HEK293 (cell line): Measurements from ENCODE around the gene STEAP3.

Source experiments
- GFI1B ChIP-seq: fragments of 450-650 bp; formaldehyde crosslinking; IDR thresholded peaks from 2 replicates; pipeline ENCODE4 v1.5.1; 2016; ENCODE audit warnings: missing biosample characterization, missing genetic modification characterization
- GLIS1 ChIP-seq: fragments of 450-650 bp; formaldehyde crosslinking; IDR thresholded peaks from 2 replicates; pipeline ENCODE4 v1.5.1; 2016; ENCODE audit warnings: missing biosample characterization, missing genetic modification characterization
- HOXC10 ChIP-seq: sonication (generic); formaldehyde crosslinking; IDR thresholded peaks from 2 replicates; pipeline ENCODE4 v1.8.1; 2023; ENCODE audit warnings: mild to moderate bottlenecking, missing genetic modification reagents
- KLF1 ChIP-seq: fragments of 450-650 bp; formaldehyde crosslinking; IDR thresholded peaks from 2 replicates; pipeline ENCODE4 v1.5.1; 2016; ENCODE audit warnings: missing biosample characterization, missing genetic modification characterization
- KLF7 ChIP-seq: fragments of 450-650 bp; formaldehyde crosslinking; IDR thresholded peaks from 2 replicates; pipeline ENCODE4 v1.5.1; 2016; ENCODE audit warnings: missing biosample characterization, missing genetic modification characterization, borderline replicate concordance
- KLF8 ChIP-seq: fragments of 450-650 bp; formaldehyde crosslinking; IDR thresholded peaks from 2 replicates; pipeline ENCODE4 v1.5.1; 2016; ENCODE audit warnings: missing biosample characterization, missing genetic modification characterization
- REST ChIP-seq: fragments of 450-650 bp; formaldehyde crosslinking; IDR thresholded peaks from 2 replicates; pipeline ENCODE4 v1.5.1; 2016; ENCODE audit warnings: missing biosample characterization, missing genetic modification characterization
- YY1 ChIP-seq: fragments of 450-650 bp; formaldehyde crosslinking; IDR thresholded peaks from 2 replicates; pipeline ENCODE4 v1.5.1; 2018; ENCODE audit warnings: missing biosample characterization, missing genetic modification characterization
- ZIC2 ChIP-seq: fragments of 450-650 bp; formaldehyde crosslinking; IDR thresholded peaks from 2 replicates; pipeline ENCODE4 v1.5.1; 2016; ENCODE audit warnings: missing biosample characterization, missing genetic modification characterization
- ZNF138 ChIP-seq: fragments of 450-650 bp; formaldehyde crosslinking; IDR thresholded peaks from 2 replicates; pipeline ENCODE4 v1.5.1; 2016; ENCODE audit warnings: missing biosample characterization, missing genetic modification characterization, borderline replicate concordance
- ZNF175 ChIP-seq: fragments of 450-650 bp; formaldehyde crosslinking; IDR thresholded peaks from 2 replicates; pipeline ENCODE4 v1.5.1; 2016; ENCODE audit warnings: missing biosample characterization, missing genetic modification characterization
- ZNF23 ChIP-seq: fragments of 450-650 bp; formaldehyde crosslinking; IDR thresholded peaks from 2 replicates; pipeline ENCODE4 v1.5.1; 2016; ENCODE audit warnings: missing biosample characterization, missing genetic modification characterization, borderline replicate concordance
- ZNF335 ChIP-seq: fragments of 450-650 bp; formaldehyde crosslinking; conservative IDR thresholded peaks from 2 replicates; pipeline ENCODE4 v1.5.1; 2016; ENCODE audit warnings: missing biosample characterization, missing genetic modification characterization
- ZNF488 ChIP-seq: fragments of 450-650 bp; formaldehyde crosslinking; IDR thresholded peaks from 2 replicates; pipeline ENCODE4 v1.5.1; 2016; ENCODE audit warnings: missing biosample characterization, missing genetic modification characterization
- ZNF510 ChIP-seq: fragments of 450-650 bp; formaldehyde crosslinking; IDR thresholded peaks from 2 replicates; pipeline ENCODE4 v1.5.1; 2018; ENCODE audit warnings: mild to moderate bottlenecking, missing genetic modification characterization, missing biosample characterization; ENCODE audit not compliant: insufficient replicate concordance
- ZNF548 ChIP-seq: fragments of 450-650 bp; formaldehyde crosslinking; IDR thresholded peaks from 2 replicates; pipeline ENCODE4 v1.5.1; 2016; ENCODE audit warnings: missing biosample characterization, missing genetic modification characterization
- ZNF558 ChIP-seq: fragments of 450-650 bp; formaldehyde crosslinking; IDR thresholded peaks from 2 replicates; pipeline ENCODE4 v1.5.1; 2016; ENCODE audit warnings: missing biosample characterization, missing genetic modification characterization
- ZNF585B ChIP-seq: fragments of 450-650 bp; formaldehyde crosslinking; IDR thresholded peaks from 2 replicates; pipeline ENCODE4 v1.5.1; 2016; ENCODE audit warnings: missing biosample characterization, missing genetic modification characterization
- ZNF610 ChIP-seq: fragments of 450-650 bp; formaldehyde crosslinking; IDR thresholded peaks from 2 replicates; pipeline ENCODE4 v1.5.1; 2016; ENCODE audit warnings: missing biosample characterization, missing genetic modification characterization, borderline replicate concordance
- ZNF623 ChIP-seq: fragments of 450-650 bp; formaldehyde crosslinking; IDR thresholded peaks from 2 replicates; pipeline ENCODE4 v1.5.1; 2016; ENCODE audit warnings: missing biosample characterization, missing genetic modification characterization
- ZNF654 ChIP-seq: fragments of 450-650 bp; formaldehyde crosslinking; IDR thresholded peaks from 2 replicates; pipeline ENCODE4 v1.5.1; 2016; ENCODE audit warnings: low read depth, missing biosample characterization, missing genetic modification characterization
- ZNF658 ChIP-seq: fragments of 450-650 bp; formaldehyde crosslinking; IDR thresholded peaks from 2 replicates; pipeline ENCODE4; 2016; ENCODE audit warnings: missing biosample characterization, missing genetic modification characterization
- ZNF701 ChIP-seq: fragments of 450-650 bp; formaldehyde crosslinking; IDR thresholded peaks from 2 replicates; pipeline ENCODE4 v1.5.1; 2016; ENCODE audit warnings: missing biosample characterization, missing genetic modification characterization
- ZNF791 ChIP-seq: fragments of 450-650 bp; formaldehyde crosslinking; IDR thresholded peaks from 2 replicates; pipeline ENCODE4 v1.5.1; 2016; ENCODE audit warnings: missing biosample characterization, missing genetic modification characterization
- TF ChIP-seq, protein P1 (sequence below): fragments of 450-650 bp; formaldehyde crosslinking; IDR thresholded peaks from 2 replicates; pipeline ENCODE4 v1.5.1; 2016; ENCODE audit warnings: missing biosample characterization, missing genetic modification characterization, borderline replicate concordance
- TF ChIP-seq, protein P2 (sequence below): fragments of 450-650 bp; formaldehyde crosslinking; IDR thresholded peaks from 2 replicates; pipeline ENCODE4 v1.5.1; 2017; ENCODE audit warnings: missing biosample characterization, missing genetic modification characterization
- TF ChIP-seq, protein P3 (sequence below): fragments of 450-650 bp; formaldehyde crosslinking; IDR thresholded peaks from 2 replicates; pipeline ENCODE4 v1.5.1; 2016; ENCODE audit warnings: missing biosample characterization, missing genetic modification characterization

The STEAP3 gene

DNA sequence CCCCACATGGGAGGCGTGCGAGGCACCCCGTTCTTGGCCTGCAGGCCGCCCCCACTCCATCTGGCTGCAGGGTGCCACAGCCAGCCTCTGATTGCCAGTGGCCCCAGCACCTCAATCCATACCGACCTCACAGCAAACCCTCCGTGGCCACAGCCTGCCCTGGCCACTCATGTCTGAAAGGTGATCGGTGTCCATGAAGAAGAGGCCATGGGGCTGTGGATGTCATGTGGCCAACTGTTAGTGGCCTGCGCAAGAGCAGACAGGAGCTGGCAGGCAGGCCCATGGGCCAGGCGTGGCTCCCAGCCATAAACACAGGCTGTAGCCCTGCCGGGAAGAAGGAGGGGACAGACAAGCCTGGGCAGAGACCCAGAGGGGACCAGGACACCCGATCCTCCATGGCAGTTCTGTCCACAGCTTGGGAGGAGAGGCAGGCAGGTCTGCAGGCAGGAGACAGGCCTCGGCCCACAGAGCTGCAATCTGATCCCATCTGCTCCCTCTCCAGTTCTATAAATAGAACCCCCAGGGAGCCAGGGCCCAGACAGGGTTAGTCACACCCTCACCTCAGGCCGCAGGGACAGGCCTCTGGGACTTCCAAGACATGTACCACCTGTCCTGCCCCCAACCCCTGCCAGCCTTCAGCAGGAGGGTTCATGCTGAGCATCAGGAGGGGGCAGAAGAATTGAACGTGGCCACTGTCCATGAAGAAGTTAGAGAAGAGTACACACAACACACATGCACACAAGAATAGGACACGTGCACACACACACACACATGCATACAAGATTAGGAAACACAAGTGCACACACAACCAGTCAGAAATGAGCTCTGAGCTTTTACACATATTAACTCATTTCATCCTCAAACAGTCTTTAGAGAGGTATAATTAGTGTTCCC, 16.9 kb downstream of the STEAP3 start (continued):
- TF ChIP-seq KLF8 (no peak), ZNF791 (no peak), ZNF138 (no peak), ZNF175 (no peak), ZNF510 (tag by site-specific recombination) (no peak), ZNF558 (tag by site-specific recombination) (no peak), ZNF585B (tag by site-specific recombination) (no peak), ZNF488 (no peak), ZNF658 (no peak), ZNF23 (no peak), GFI1B (tag by site-specific recombination) (no peak), ZNF610 (tag by site-specific recombination) (no peak), ZNF548 (tag by site-specific recombination) (no peak), YY1 (tag by site-specific recombination) (no peak), HOXC10 (CRISPR knock-in tag) (no peak), GLIS1 (tag by site-specific recombination) (peak; percentile 88), ZNF701 (no peak), ZNF335 (tag by site-specific recombination) (0 out of 2 replicates have a peak, but pooled peaks have one; percentile 19), ZNF623 (no peak), KLF7 (tag by site-specific recombination) (no peak), REST (tag by site-specific recombination) (no peak), ZIC2 (tag by site-specific recombination) (peak; percentile 94), ZNF654 (tag by site-specific recombination) (no peak), KLF1 (tag by site-specific recombination) (0 out of 2 replicates have a peak, but pooled peaks have one; percentile 10)
- TF ChIP-seq, protein P1, sequence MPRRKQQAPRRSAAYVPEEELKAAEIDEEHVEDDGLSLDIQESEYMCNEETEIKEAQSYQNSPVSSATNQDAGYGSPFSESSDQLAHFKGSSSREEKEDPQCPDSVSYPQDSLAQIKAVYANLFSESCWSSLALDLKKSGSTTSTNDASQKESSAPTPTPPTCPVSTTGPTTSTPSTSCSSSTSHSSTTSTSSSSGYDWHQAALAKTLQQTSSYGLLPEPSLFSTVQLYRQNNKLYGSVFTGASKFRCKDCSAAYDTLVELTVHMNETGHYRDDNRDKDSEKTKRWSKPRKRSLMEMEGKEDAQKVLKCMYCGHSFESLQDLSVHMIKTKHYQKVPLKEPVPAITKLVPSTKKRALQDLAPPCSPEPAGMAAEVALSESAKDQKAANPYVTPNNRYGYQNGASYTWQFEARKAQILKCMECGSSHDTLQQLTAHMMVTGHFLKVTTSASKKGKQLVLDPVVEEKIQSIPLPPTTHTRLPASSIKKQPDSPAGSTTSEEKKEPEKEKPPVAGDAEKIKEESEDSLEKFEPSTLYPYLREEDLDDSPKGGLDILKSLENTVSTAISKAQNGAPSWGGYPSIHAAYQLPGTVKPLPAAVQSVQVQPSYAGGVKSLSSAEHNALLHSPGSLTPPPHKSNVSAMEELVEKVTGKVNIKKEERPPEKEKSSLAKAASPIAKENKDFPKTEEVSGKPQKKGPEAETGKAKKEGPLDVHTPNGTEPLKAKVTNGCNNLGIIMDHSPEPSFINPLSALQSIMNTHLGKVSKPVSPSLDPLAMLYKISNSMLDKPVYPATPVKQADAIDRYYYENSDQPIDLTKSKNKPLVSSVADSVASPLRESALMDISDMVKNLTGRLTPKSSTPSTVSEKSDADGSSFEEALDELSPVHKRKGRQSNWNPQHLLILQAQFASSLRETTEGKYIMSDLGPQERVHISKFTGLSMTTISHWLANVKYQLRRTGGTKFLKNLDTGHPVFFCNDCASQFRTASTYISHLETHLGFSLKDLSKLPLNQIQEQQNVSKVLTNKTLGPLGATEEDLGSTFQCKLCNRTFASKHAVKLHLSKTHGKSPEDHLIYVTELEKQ (tag by site-specific recombination): no peak
- TF ChIP-seq, protein P2, sequence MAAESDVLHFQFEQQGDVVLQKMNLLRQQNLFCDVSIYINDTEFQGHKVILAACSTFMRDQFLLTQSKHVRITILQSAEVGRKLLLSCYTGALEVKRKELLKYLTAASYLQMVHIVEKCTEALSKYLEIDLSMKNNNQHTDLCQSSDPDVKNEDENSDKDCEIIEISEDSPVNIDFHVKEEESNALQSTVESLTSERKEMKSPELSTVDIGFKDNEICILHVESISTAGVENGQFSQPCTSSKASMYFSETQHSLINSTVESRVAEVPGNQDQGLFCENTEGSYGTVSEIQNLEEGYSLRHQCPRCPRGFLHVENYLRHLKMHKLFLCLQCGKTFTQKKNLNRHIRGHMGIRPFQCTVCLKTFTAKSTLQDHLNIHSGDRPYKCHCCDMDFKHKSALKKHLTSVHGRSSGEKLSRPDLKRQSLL: no peak
- TF ChIP-seq, protein P3, sequence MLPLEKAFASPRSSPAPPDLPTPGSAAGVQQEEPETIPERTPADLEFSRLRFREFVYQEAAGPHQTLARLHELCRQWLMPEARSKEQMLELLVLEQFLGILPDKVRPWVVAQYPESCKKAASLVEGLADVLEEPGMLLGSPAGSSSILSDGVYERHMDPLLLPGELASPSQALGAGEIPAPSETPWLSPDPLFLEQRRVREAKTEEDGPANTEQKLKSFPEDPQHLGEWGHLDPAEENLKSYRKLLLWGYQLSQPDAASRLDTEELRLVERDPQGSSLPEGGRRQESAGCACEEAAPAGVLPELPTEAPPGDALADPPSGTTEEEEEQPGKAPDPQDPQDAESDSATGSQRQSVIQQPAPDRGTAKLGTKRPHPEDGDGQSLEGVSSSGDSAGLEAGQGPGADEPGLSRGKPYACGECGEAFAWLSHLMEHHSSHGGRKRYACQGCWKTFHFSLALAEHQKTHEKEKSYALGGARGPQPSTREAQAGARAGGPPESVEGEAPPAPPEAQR (tag by site-specific recombination): no peak
